Astrocyte (in vitro differentiated cells and primary cell): ENCODE measurements around the gene ABCA1. TPM values are rescaled to one million over a fixed set of nuclear protein-coding genes. Genes with fewer than 3 reads are reported as not detected.

Experiments used
- DNase-seq: peaks from one replicate; pipeline ENCODE4 v3.0.0-alpha.2; 2010; ENCODE audit warnings: low read depth
- FAIRE-seq: peaks from 2 replicates; lab custom pipeline; 2011; peaks lifted over from hg19 to GRCh38; lab: Jason Lieb, UNC
- H2AFZ ChIP-seq: 2 replicates; pipeline ENCODE4 v1.6.0; 2012; ENCODE audit warnings: low read depth, low read length, inconsistent platforms
- H3K27ac ChIP-seq: 2 replicates; pipeline ENCODE4 v1.5.1; 2011; ENCODE audit warnings: low read depth, low read length, inconsistent platforms
- H3K27me3 ChIP-seq: 2 replicates; pipeline ENCODE4 v1.6.0; 2011; ENCODE audit warnings: low read length, inconsistent platforms; ENCODE audit not compliant: insufficient read depth
- H3K36me3 ChIP-seq: 2 replicates; pipeline ENCODE4 v1.5.1; 2011; ENCODE audit warnings: low read length, inconsistent platforms; ENCODE audit not compliant: insufficient read depth
- H3K4me1 ChIP-seq: 2 replicates; pipeline ENCODE4 v1.5.1; 2011; ENCODE audit warnings: low read length, inconsistent platforms; ENCODE audit not compliant: insufficient read depth
- H3K4me2 ChIP-seq: 2 replicates; pipeline ENCODE4 v1.6.0; 2012; ENCODE audit warnings: low read length, inconsistent platforms
- H3K4me3 ChIP-seq: 2 replicates; pipeline ENCODE4 v1.5.1; 2011; ENCODE audit warnings: low read depth, mild to moderate bottlenecking, low read length, inconsistent platforms; ENCODE audit not compliant: insufficient read depth
- H3K79me2 ChIP-seq: 2 replicates; pipeline ENCODE4 v1.6.0; 2012; ENCODE audit warnings: mild to moderate bottlenecking, low read length, inconsistent platforms; ENCODE audit not compliant: insufficient read depth
- H3K9ac ChIP-seq: 2 replicates; pipeline ENCODE4 v1.6.0; 2012; ENCODE audit warnings: mild to moderate bottlenecking, low read length, inconsistent platforms
- H3K9me3 ChIP-seq: 2 replicates; pipeline ENCODE4 v1.5.1; 2012; ENCODE audit warnings: low read depth, mild to moderate bottlenecking, low read length, inconsistent platforms; ENCODE audit not compliant: insufficient read depth
- H4K20me1 ChIP-seq: 2 replicates; pipeline ENCODE4 v1.6.0; 2012; ENCODE audit warnings: low read length, inconsistent platforms; ENCODE audit not compliant: insufficient read depth
- H3K27ac Mint-ChIP-seq: one replicate; pipeline ENCODE4 v1.8.0; 2021; ENCODE audit warnings: mild to moderate bottlenecking, mixed read lengths; ENCODE audit not compliant: unreplicated experiment
- H3K27me3 Mint-ChIP-seq: one replicate; pipeline ENCODE4 v1.8.0; 2021; ENCODE audit warnings: low read depth, mixed read lengths; ENCODE audit not compliant: unreplicated experiment
- H3K36me3 Mint-ChIP-seq: one replicate; pipeline ENCODE4 v1.8.0; 2021; ENCODE audit warnings: low read depth, mixed read lengths; ENCODE audit not compliant: unreplicated experiment
- H3K4me1 Mint-ChIP-seq: one replicate; pipeline ENCODE4 v1.8.0; 2021; ENCODE audit warnings: low read depth, mixed read lengths; ENCODE audit not compliant: unreplicated experiment
- H3K4me3 Mint-ChIP-seq: one replicate; pipeline ENCODE4 v1.8.0; 2021; ENCODE audit warnings: mild to moderate bottlenecking, moderate library complexity, mixed read lengths; ENCODE audit not compliant: unreplicated experiment
- H3K9me3 Mint-ChIP-seq: one replicate; pipeline ENCODE4 v1.8.0; 2021; ENCODE audit warnings: mild to moderate bottlenecking, mixed read lengths; ENCODE audit not compliant: unreplicated experiment
- EZH2 ChIP-seq: IDR thresholded peaks from 2 replicates; pipeline ENCODE4 v1.6.1; 2012; ENCODE audit warnings: mild to moderate bottlenecking, low read length, inconsistent platforms; ENCODE audit not compliant: insufficient read depth
- total RNA-seq: library from RNA; stranded (reverse); gene quantifications from 2 replicates; pipeline ENCODE4 v1.2.1, GENCODE V29; 2021
- TF ChIP-seq, protein P1 (sequence below): IDR thresholded peaks from 2 replicates; pipeline ENCODE4 v1.5.1; 2011; ENCODE audit warnings: low read depth, mild to moderate bottlenecking, inconsistent platforms, low read length, moderate library complexity; ENCODE audit not compliant: insufficient read depth

ABCA1 gene
- total RNA-seq, 1 donor from 2014 or later = 109 TPM

DNA sequence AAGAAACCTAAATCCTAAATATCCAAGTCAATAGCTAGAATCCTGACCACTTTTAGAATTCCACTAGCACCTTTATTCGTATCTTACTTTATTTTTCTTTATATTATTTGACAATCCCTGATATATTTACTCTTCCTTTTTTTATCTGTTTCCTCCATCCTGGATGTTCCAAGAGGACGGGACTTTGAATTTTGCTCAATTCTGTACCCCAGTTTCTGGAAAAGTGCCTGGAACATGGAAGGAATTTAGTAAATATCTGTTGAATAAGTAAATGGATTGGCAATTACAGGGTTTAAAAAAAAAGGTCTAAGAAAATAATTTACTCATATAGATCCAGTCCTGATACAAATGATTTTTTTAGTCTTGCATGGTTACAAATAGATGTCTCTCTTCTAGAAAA, 181.7 kb downstream of the ABCA1 start:
- peaks cover 15% of the 10 kb centered on the region for H3K79me2 ChIP-seq
- no peak overlapping the region for H2AFZ ChIP-seq
- peaks cover 9% of the 10 kb centered on the region for H3K4me1 Mint-ChIP-seq
- H3K4me1 ChIP-seq = peaks cover 5% of the 10 kb centered on the region
- H3K9ac ChIP-seq = no peak overlapping the region
- no peaks in the 10 kb centered on the region for H3K9me3 ChIP-seq
- H4K20me1 ChIP-seq = no peaks in the 10 kb centered on the region
- H3K27ac Mint-ChIP-seq = no peak overlapping the region
- H3K36me3 Mint-ChIP-seq = no peaks in the 10 kb centered on the region
- H3K9me3 Mint-ChIP-seq = no peaks in the 10 kb centered on the region
- no peak overlapping the region for H3K4me3 Mint-ChIP-seq
- H3K4me3 ChIP-seq = no peak overlapping the region
- no peaks in the 10 kb centered on the region for H3K36me3 ChIP-seq
- no peak overlapping the region for H3K27ac ChIP-seq
- FAIRE-seq (no peak), DNase-seq (no peak)
- H3K27me3 ChIP-seq = no peaks in the 10 kb centered on the region
- no peak overlapping the region for H3K4me2 ChIP-seq
- no peaks in the 10 kb centered on the region for H3K27me3 Mint-ChIP-seq
- TF ChIP-seq, protein P1, sequence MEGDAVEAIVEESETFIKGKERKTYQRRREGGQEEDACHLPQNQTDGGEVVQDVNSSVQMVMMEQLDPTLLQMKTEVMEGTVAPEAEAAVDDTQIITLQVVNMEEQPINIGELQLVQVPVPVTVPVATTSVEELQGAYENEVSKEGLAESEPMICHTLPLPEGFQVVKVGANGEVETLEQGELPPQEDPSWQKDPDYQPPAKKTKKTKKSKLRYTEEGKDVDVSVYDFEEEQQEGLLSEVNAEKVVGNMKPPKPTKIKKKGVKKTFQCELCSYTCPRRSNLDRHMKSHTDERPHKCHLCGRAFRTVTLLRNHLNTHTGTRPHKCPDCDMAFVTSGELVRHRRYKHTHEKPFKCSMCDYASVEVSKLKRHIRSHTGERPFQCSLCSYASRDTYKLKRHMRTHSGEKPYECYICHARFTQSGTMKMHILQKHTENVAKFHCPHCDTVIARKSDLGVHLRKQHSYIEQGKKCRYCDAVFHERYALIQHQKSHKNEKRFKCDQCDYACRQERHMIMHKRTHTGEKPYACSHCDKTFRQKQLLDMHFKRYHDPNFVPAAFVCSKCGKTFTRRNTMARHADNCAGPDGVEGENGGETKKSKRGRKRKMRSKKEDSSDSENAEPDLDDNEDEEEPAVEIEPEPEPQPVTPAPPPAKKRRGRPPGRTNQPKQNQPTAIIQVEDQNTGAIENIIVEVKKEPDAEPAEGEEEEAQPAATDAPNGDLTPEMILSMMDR = no peak
- no peak for TF ChIP-seq EZH2

DNA sequence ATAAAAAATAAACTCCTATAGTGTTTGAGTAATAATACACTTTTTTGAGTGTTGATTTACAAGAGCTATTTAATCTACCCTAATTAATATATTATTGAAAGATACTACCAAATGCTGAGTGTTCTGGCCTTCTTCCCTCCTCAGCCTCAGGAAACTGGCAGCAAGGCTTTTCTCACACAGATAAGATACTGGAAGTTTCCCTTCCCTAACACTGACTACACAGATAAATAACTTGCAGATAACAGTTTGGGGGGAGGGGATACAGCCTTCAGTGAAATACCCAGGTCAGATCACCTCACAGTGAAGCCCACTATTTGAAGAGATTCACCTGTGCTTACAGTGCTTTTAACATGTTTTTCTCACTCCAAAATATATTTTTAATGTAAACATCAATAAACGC, 182.1 kb downstream of the ABCA1 start:
- Mint-ChIP-seq H3K27ac (no peak overlapping the region), H3K9me3 (no peaks in the 10 kb centered on the region), H3K4me3 (no peak overlapping the region), H3K27me3 (no peaks in the 10 kb centered on the region), H3K36me3 (no peaks in the 10 kb centered on the region), H3K4me1 (peaks cover 9% of the 10 kb centered on the region)
- no peaks in the 10 kb centered on the region for H3K9me3 ChIP-seq
- TF ChIP-seq, protein P1 = no peak
- TF ChIP-seq EZH2 = no peak
- no peak for FAIRE-seq
- no peaks in the 10 kb centered on the region for H3K27me3 ChIP-seq
- no peak overlapping the region for H3K4me2 ChIP-seq
- peaks cover 15% of the 10 kb centered on the region for H3K79me2 ChIP-seq
- no peak overlapping the region for H2AFZ ChIP-seq
- no peaks in the 10 kb centered on the region for H3K36me3 ChIP-seq
- no peak for DNase-seq
- H3K4me1 ChIP-seq = peaks cover 5% of the 10 kb centered on the region
- H4K20me1 ChIP-seq = no peaks in the 10 kb centered on the region
- H3K4me3 ChIP-seq = no peak overlapping the region
- no peak overlapping the region for H3K27ac ChIP-seq
- H3K9ac ChIP-seq = no peak overlapping the region

DNA sequence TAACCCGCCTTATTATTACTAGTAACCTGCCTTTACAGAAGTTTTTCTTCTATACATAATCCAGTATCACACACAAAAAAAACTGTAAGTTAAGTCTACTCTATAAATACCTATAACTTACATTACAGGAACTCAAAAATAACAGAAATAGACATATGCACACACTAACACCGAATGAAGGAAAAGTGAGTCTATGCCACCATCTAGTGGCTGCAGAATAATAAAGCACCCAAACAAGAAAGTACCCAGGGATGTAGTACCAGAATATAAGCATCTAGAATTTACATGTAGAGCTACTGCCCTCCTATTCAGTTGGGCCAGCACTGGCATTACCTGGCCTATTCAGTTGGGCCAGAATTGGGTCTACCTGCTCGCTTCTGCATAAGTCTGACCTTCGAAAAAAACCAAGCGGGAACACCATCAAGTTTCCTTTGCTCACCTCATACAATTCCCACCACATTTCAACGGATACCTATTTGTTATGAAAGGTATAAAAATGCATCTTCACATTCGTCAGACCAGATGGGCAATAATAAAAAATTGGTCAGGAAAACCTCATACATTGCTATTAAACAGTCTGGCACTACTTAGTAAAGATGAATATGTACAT, 184.5 kb downstream of the ABCA1 start:
- no peak for TF ChIP-seq EZH2
- TF ChIP-seq, protein P1 = peak; percentile 85
- Histone ChIP-seq H3K9me3 (no peaks in the 10 kb centered on the region), H3K4me3 (no peak overlapping the region), H3K27me3 (no peaks in the 10 kb centered on the region), H2AFZ (no peak overlapping the region), H3K79me2 (peaks cover 4% of the 10 kb centered on the region), H3K36me3 (no peaks in the 10 kb centered on the region), H3K27ac (no peak overlapping the region), H4K20me1 (no peaks in the 10 kb centered on the region), H3K9ac (no peak overlapping the region), H3K4me1 (peaks cover 2% of the 10 kb centered on the region), H3K4me2 (no peak overlapping the region)
- FAIRE-seq (peak; percentile 60), DNase-seq (peak; percentile 31)
- no peak overlapping the region for H3K4me3 Mint-ChIP-seq
- H3K9me3 Mint-ChIP-seq = no peaks in the 10 kb centered on the region
- no peak overlapping the region for H3K27ac Mint-ChIP-seq
- H3K27me3 Mint-ChIP-seq = no peaks in the 10 kb centered on the region
- H3K36me3 Mint-ChIP-seq = no peaks in the 10 kb centered on the region
- peaks cover 5% of the 10 kb centered on the region for H3K4me1 Mint-ChIP-seq
